Activated CD8-positive, alpha-beta T cell treated with anti-CD3 and anti-CD28 coated beads for 36 hours (primary cell): ENCODE measurements around the gene FGFBP1. TPM values are rescaled to one million over a fixed set of nuclear protein-coding genes. Genes with fewer than 3 reads are reported as not detected.

Experiments used
- ATAC-seq: fragments of 200-7000 bp; cut with Tn5 transposase; one replicate; pipeline ENCODE4 v1.10.0; 2021; ENCODE audit warnings: mild to moderate bottlenecking, moderate library complexity
- CTCF ChIA-PET: fragments of 350-600 bp; sonication (Branson Sonifier 250); formaldehyde crosslinking; loops from one replicate; lab custom pipeline; 2021; ENCODE audit warnings: antibody characterized with exemption; lab: Charles Lee
- POLR2A ChIA-PET: fragments of 350-600 bp; sonication (Branson Sonifier 250); formaldehyde crosslinking; loops from one replicate; lab custom pipeline; 2021; ENCODE audit warnings: antibody characterized with exemption; lab: Charles Lee
- DNase-seq: peaks from one replicate; pipeline ENCODE4 v3.0.0-alpha.2; 2020
- H3K27ac Mint-ChIP-seq: one replicate; pipeline ENCODE4 v1.8.0; 2021; ENCODE audit warnings: mild to moderate bottlenecking, mixed read lengths
- H3K27me3 Mint-ChIP-seq: one replicate; pipeline ENCODE4 v1.8.0; 2021; ENCODE audit warnings: mixed read lengths
- H3K36me3 Mint-ChIP-seq: one replicate; pipeline ENCODE4 v1.8.0; 2021; ENCODE audit warnings: low read depth, mixed read lengths
- H3K4me1 Mint-ChIP-seq: one replicate; pipeline ENCODE4 v1.8.0; 2021; ENCODE audit warnings: low read depth, mixed read lengths
- H3K4me3 Mint-ChIP-seq: one replicate; pipeline ENCODE4 v1.8.0; 2021; ENCODE audit warnings: mild to moderate bottlenecking, moderate library complexity, mixed read lengths
- H3K9me3 Mint-ChIP-seq: one replicate; pipeline ENCODE4 v1.8.0; 2021; ENCODE audit warnings: mixed read lengths
- intact Hi-C: fragments of 100-400 bp; cut with micrococcal nuclease; formaldehyde crosslinking; loops from one replicate; pipeline ENCODE4 v1.10.0; 2022
- total RNA-seq, 2 experiments: library from RNA; stranded (reverse); gene quantifications; one replicate each; pipeline ENCODE4 v1.2.3, GENCODE V29; 2021
- TF ChIP-seq, protein P1 (sequence below): fragments of 200-600 bp; IDR thresholded peaks from one replicate; pipeline ENCODE4 v1.8.0; 2022; ENCODE audit warnings: antibody characterized with exemption, mild to moderate bottlenecking

The FGFBP1 gene
- total RNA-seq, 2 experiments from 2014 or later: not detected

- DNase-seq (no peak), ATAC-seq (no peak)
- CTCF ChIA-PET: interaction anchor here (1.0 kb wide), 1 partner anchor 31 kb away, joined by 3 read pairs; no protein-coding TSS in a partner anchor
- Mint-ChIP-seq H3K4me1 (no peaks in the 10 kb centered on the region), H3K36me3 (no peaks in the 10 kb centered on the region), H3K27ac (no peak overlapping the region), H3K27me3 (peaks cover 2% of the 10 kb centered on the region), H3K9me3 (no peaks in the 10 kb centered on the region), H3K4me3 (no peak overlapping the region)
- intact Hi-C loops: no loop called here
- POLR2A ChIA-PET: no interaction called here
- TF ChIP-seq, protein P1, sequence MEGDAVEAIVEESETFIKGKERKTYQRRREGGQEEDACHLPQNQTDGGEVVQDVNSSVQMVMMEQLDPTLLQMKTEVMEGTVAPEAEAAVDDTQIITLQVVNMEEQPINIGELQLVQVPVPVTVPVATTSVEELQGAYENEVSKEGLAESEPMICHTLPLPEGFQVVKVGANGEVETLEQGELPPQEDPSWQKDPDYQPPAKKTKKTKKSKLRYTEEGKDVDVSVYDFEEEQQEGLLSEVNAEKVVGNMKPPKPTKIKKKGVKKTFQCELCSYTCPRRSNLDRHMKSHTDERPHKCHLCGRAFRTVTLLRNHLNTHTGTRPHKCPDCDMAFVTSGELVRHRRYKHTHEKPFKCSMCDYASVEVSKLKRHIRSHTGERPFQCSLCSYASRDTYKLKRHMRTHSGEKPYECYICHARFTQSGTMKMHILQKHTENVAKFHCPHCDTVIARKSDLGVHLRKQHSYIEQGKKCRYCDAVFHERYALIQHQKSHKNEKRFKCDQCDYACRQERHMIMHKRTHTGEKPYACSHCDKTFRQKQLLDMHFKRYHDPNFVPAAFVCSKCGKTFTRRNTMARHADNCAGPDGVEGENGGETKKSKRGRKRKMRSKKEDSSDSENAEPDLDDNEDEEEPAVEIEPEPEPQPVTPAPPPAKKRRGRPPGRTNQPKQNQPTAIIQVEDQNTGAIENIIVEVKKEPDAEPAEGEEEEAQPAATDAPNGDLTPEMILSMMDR: no peak
These were observed 25.4 kb downstream of the FGFBP1 start for GRCh38 chr4:15912961-15913630.

GRCh38 chr4:15912236-15912635, 26.3 kb downstream of the FGFBP1 start:
- ATAC-seq (no peak), DNase-seq (no peak)
- H3K9me3 Mint-ChIP-seq: no peaks in the 10 kb centered on the region
- H3K4me3 Mint-ChIP-seq: no peak overlapping the region
- H3K36me3 Mint-ChIP-seq: no peaks in the 10 kb centered on the region
- no peak overlapping the region for H3K27ac Mint-ChIP-seq
- TF ChIP-seq, protein P1: no peak
- peaks cover 2% of the 10 kb centered on the region for H3K27me3 Mint-ChIP-seq
- no peaks in the 10 kb centered on the region for H3K4me1 Mint-ChIP-seq
- ChIA-PET CTCF (no interaction called here), POLR2A (no interaction called here)
- intact Hi-C loops: no loop called here

GRCh38 chr4:15910155-15910940, 28.2 kb downstream of the FGFBP1 start:
- Mint-ChIP-seq H3K27me3 (peaks cover 2% of the 10 kb centered on the region), H3K36me3 (no peaks in the 10 kb centered on the region), H3K4me1 (peaks cover 2% of the 10 kb centered on the region), H3K27ac (no peak overlapping the region), H3K4me3 (no peak overlapping the region), H3K9me3 (no peaks in the 10 kb centered on the region)
- intact Hi-C loops: no loop called here
- ChIA-PET POLR2A (no interaction called here), CTCF (interaction anchor here (1.0 to 1.2 kb wide), 2 partner anchors 27 to 105 kb away, joined by 3 to 4 read pairs; no protein-coding TSS in a partner anchor)
- ATAC-seq (no peak), DNase-seq (no peak)
- TF ChIP-seq, protein P1: no peak

- ChIA-PET POLR2A (interaction anchor here (0.7 kb wide), 1 partner anchor 13 kb away, joined by 3 read pairs; no protein-coding TSS in a partner anchor), CTCF (interaction anchor here (1.0 to 9.5 kb wide), 4 partner anchors 9 to 187 kb away, joined by 3 to 66 read pairs (median 6); no protein-coding TSS in a partner anchor)
- no peaks in the 10 kb centered on the region for H3K9me3 Mint-ChIP-seq
These were observed 31.1 kb downstream of the FGFBP1 start for GRCh38 chr4:15907430-15907829.

More at GRCh38 chr4:15907430-15907829, 31.1 kb downstream of the FGFBP1 start:
- no peak for ATAC-seq
- Mint-ChIP-seq H3K27ac (no peak overlapping the region), H3K4me3 (no peak overlapping the region), H3K27me3 (peaks cover 16% of the 10 kb centered on the region), H3K36me3 (no peaks in the 10 kb centered on the region), H3K4me1 (peaks cover 2% of the 10 kb centered on the region)
- DNase-seq: no peak
- TF ChIP-seq, protein P1: no peak
- intact Hi-C loops: no loop called here
